GM10847 (cell line): ENCODE measurements around the gene PRR23B.

ENCODE experiments used
- POLR2A ChIP-seq: IDR thresholded peaks from 2 replicates; pipeline ENCODE4 v1.6.1; 2011; ENCODE audit not compliant: insufficient read length; ENCODE audit errors: extremely low read depth

PRR23B gene

GRCh38 chr3:139020868-139021234, at the start of gene PRR23B:
PRR23B (minus strand) TSS chr3:139020926; CDS start chr3:139020661, 265 bp downstream.
- no peak for TF ChIP-seq POLR2A

GRCh38 chr3:139062918-139063317, 42.2 kb upstream of the PRR23B start:
- no peak for TF ChIP-seq POLR2A

GRCh38 chr3:139052802-139053600, 32.3 kb upstream of the PRR23B start:
- TF ChIP-seq POLR2A: no peak

- no peak for TF ChIP-seq POLR2A
These were observed 23.9 kb upstream of the PRR23B start, which contains the start of gene PRR23C for GRCh38 chr3:139044366-139045210. PRR23C (minus strand) TSS chr3:139044892; CDS start chr3:139044620, 272 bp downstream.

- TF ChIP-seq POLR2A: no peak
These were observed 23.0 kb upstream of the PRR23B start for GRCh38 chr3:139043554-139044365.

- TF ChIP-seq POLR2A: no peak
These were observed 16.8 kb upstream of the PRR23B start for GRCh38 chr3:139037478-139037877.

- no peak for TF ChIP-seq POLR2A
These were observed 11.7 kb upstream of the PRR23B start for GRCh38 chr3:139032326-139033002.

- TF ChIP-seq POLR2A: no peak
These were observed 4.2 kb upstream of the PRR23B start for GRCh38 chr3:139024968-139025367.

GRCh38 chr3:139020036-139020867, 474 bp downstream of the PRR23B start:
- TF ChIP-seq POLR2A: no peak

GRCh38 chr3:139016430-139017048, 4.2 kb downstream of the PRR23B start:
- TF ChIP-seq POLR2A: no peak

- no peak for TF ChIP-seq POLR2A
These were observed 14.5 kb downstream of the PRR23B start, which contains the start of gene PRR23A for GRCh38 chr3:139006051-139006716. PRR23A (minus strand) TSS chr3:139006268; CDS start chr3:139006268, 0 bp downstream.

- no peak for TF ChIP-seq POLR2A
These were observed 15.3 kb downstream of the PRR23B start for GRCh38 chr3:139005356-139005993.

- TF ChIP-seq POLR2A: no peak
These were observed 25.0 kb downstream of the PRR23B start for GRCh38 chr3:138995706-138996105.

- no peak for TF ChIP-seq POLR2A
These were observed 33.5 kb downstream of the PRR23B start for GRCh38 chr3:138987181-138987580.
